Suppressor macrophage (primary cell): ENCODE results near the gene ATXN1.
A peak's percentile ranks its signal among the peaks of the same experiment; 100 is the strongest.
"Not testable (repeated sequence)": the region's sequence is repeated elsewhere in the genome, so short reads cannot be mapped to it uniquely, and the experiment has no call there.

ENCODE experiments used
- DNase-seq, 4 experiments: peaks; one replicate each; pipeline ENCODE4 v3.0.0-alpha.2; 2020 to 2022

ATXN1 gene

DNA sequence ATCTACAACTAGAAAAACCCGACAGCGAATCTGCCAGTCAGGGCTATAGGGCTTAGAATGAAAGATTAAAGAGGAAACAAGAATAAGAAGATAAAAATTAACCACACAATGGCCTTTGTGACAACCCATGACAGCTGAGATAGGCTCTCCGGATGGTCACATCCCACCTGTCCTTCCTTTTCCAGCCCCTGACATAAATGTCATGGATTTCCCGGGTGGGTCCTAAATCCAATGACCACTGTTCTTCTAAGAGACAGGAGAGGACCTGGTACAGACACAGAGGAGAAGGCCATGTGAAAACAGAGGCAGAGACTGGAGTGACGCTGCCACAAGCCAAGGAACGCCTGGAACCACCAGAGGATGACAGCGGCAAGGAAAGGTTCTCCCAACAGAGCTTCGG, 41.8 kb downstream of the ATXN1 start:
- DNase-seq, result no peak

- peak in 3 of 4 experiments; percentile 51 to 65 (median 61) for DNase-seq
These were observed 42.9 kb downstream of the ATXN1 start for GRCh38 chr6:16718356-16718755.

DNA sequence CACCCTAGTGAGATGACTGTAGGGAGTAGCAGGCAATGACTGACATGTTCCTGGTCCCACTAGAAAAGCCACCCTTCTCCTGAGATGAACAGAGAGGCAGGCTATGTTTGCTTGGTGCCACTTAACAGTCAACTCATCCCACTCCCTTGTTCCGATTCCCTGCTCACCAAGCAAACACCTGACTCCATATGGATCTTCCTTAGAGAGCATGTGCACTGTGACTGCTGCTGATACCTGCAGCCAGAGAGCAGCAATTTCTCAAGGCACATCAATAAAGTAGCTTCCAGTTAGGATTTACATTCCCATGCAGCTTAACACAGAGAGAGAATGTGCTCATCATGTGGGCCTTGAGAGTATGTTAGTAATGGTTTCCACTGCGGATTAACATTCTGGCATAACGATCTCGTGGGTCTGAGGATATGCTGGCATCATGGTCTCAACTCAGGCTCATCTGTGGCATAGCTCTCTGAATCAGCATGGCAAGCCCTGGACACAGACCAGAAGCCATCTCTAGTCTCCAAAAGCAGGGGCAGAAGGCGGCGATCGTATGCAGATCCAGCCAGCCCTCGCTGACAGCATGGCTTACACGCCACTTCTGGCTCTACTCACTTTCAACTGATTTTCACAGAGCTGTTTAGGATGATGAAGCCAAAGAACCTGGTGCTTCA, 43.9 kb downstream of the ATXN1 start:
- no peak for DNase-seq

- peak in 2 of 4 experiments; percentile 43 to 48 for DNase-seq
These were observed 44.9 kb downstream of the ATXN1 start for GRCh38 chr6:16716321-16716858.

DNA sequence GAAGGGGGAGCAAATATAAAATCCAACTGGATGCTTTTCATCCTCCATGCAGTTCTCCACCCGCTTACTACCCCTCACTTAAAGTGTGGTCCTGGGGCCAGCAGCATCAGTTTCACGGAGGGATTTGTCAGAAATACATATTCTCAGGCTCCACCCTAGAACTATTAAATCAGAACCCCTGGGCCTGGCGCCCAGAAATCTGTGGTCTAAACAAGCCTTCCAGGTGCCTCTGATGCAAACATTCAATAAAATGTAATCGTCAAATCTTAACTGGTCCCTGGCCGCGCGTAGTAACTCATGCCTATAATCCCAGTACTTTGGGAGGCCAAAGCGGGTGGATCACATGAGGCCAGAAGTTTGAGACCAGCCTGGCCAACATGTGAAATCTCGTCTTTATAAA, 47.7 kb downstream of the ATXN1 start:
- no peak for DNase-seq

- peak; percentile 93 to 99 (median 95) for DNase-seq
These were observed 48.3 kb downstream of the ATXN1 start for GRCh38 chr6:16712931-16713484.

- peak in 3 of 4 experiments; percentile 68 to 80 (median 79) for DNase-seq
These were observed 48.9 kb downstream of the ATXN1 start for GRCh38 chr6:16712255-16712930.

GRCh38 chr6:16711546-16712254, 49.6 kb downstream of the ATXN1 start:
- DNase-seq, result peak in 3 of 4 experiments; percentile 42 to 61 (median 50)

DNA sequence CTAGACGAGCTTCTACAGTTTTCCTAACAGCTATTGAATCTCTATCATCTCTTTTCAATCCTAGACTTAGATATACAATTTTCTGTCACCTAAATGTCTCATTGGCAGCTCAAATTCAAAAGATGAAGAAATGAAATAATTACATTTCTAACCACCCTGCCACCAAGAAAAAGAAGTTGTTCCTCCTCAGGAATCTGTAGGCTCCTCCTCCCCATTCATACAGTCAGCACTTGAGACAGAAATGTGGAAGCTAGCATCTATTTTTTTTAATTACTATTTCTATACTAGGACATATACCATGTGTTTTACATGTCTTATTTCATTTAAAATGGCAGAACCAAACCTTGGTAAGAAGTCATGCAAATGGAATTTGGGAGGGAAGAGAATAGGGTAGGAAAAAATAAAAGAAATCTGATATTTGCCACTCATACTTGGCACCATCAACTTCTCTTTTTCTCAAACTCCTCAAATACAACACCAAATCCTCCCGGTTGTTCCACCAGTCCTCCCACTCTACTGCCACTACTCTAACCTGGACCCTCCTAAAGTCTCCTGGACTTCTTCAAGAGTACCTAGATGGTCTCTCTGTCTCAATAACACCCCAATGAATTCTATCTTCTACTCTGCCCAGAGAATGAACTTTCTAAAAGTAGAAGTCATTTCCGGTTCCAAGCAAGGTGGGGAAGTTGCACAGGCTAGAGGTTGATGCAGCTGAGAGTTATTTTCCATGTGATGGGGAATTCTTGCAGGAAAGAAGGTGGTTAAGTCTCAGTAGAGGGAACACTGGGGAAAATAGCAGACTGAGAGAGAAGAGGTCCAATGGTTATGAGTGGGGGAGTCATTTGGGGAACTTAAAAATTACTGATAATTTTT, 54.1 kb downstream of the ATXN1 start:
- DNase-seq, result peak in 3 of 4 experiments; percentile 34 to 71 (median 70)

GRCh38 chr6:16706491-16706890, 54.8 kb downstream of the ATXN1 start:
- peak in 3 of 4 experiments; percentile 65 to 77 (median 66) for DNase-seq

DNA sequence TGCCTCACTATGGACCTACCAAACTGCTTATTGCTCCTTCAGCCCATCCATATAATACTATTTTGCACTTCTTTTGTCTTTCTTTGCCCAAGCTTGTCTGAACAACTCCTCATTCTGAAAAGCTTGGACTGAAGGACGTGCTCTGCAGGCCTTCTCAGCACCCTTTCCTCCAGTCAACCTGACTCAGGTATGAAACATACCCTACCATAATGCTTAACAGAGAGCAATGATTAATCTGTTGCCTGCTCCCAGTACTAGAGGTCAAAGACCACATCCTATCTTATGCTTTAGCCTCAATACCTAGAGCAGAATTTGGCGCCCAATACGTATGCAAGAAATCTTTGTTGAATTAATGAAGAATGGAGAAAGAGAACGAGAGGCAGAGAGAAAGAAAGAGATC, 55.2 kb downstream of the ATXN1 start:
- peak in 1 of 4 experiments; percentile 3 for DNase-seq

DNA sequence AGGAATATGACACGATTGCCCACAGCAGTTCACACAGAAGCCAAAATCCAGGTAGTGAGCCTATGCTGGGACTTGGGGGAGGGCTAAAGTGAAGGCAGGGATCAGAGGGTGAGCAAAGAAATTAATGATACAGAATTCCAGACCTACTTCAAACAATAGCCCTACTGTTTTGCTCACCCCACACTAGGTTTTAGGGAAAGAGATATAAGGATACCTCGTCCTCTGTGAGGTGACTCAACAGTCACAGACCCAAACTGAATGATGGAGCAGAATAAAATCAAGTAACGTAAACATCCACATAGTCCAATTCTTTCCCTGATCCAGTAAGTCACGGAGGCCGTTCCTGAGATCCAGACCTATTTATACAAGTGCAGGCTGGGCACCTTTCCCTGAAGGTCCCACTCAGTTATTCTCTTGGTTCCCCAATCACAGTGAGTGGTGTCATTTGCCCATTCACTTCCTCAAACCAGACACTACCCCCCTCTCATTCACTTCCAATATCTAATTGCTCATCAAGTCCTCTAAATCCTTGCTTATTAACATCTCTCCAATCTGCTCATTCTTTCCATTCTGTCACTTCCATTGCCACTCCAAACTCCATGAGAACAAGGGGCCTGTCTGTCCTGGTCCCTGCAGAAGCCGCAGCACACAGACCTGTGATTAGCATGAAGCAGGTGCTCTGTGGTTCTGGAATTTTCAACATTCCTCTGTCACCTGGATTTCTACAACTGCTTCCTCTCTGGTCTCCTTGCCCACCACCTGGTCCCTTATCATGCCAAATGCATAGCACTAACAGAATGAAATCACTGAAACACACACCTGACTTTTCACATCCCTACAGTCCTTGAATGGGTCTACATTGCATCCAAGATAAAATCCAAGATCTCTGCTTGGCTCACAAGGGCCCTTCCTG, 55.9 kb downstream of the ATXN1 start:
- DNase-seq, result peak; percentile 58 to 79 (median 68)

DNA sequence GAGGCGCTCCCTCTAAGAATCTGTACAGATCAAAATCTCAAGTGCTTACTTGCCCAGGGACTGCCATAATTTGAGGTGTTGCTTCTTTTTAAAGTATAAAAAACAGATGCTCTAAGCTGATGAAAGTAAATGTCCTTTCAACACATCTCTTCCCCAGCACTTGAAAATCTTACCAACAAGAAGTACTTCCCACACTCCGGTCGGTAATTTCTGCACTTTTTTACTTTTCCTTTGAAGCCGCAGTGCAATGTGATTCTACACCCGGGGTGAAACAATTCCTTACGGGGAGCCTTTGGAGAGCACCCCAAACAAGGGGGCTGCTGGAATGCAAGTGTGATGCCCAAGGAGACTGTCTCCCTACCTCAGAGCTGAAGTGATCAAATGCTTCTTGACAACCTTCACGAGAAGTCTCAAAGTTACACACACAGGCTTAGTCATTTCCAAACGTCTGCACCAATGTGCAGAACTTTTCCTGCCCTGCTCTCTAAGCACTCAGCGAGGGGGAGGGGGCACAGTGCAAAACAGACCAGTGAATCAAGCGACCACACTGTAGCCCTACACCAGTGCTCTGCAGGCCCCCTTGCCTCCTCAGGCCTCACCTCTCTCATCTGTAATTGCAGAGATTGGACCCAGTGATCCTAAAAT, 56.7 kb downstream of the ATXN1 start:
- DNase-seq, result peak in 3 of 4 experiments; percentile 52 to 70 (median 69)

DNA sequence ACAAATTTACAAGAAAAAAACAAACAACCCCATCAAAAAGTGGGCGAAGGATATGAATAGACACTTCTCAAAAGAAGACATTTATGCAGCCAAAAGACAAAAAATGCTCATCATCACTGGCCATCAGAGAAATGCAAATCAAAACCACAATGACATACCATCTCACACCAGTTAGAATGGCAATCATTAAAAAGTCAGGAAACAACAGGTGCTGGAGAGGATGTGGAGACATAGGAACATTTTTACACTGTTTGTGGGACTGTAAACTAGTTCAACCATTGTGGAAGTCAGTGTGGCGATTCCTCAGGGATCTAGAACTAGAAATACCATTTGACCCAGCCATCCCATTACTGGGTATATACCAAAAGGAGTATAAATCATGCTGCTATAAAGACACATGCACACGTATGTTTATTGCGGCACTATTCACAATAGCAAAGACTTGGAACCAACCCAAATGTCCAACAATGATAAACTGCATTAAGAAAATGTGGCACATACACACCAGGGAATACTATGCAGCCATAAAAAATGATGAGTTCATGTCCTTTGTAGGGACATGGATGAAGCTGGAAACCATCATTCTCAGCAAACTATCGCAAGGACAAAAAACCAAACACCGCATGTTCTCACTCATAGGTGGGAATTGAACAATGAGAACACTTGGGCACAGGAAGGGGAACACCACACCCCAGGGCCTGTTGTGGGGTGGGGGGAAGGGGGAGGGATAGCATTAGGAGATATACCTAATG, 58.5 kb downstream of the ATXN1 start:
- not testable (repeated sequence) for DNase-seq

GRCh38 chr6:16700916-16701234, 60.4 kb downstream of the ATXN1 start:
- no peak for DNase-seq

DNA sequence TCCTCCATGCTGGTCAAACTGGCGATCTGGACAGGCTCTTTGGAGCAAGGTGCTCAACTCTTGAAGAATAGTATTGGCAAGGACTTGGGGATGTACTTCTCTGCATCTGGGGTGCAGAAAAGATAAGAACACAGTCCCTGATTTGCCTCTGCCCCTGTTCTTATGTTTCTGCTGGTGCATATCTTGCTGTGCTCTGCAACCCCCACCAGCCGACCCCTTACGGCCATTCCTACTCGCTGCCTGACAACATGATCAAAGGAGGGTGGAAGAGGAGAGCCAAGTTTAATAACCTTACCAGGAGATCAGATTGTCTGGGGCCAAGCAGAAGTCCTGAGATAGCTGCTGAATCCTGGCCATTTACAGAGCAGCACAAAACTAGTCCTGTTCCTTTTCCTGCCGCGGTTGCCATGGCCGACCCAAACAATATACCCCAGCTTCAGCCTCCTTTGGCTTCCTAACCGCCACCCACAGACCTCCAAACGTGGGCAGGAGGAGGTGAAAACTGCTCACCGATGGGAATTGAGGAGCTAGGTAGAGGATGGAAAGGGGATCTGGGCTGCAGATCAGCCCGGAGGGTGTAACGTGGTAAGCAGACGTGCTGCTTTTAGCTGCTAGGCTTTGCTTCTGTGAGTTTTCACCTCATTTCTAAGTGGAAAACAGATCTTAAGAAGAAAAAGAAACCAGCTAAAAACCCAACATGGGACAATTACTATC, 60.9 kb downstream of the ATXN1 start:
- DNase-seq, result peak; percentile 36 to 63 (median 60)

DNA sequence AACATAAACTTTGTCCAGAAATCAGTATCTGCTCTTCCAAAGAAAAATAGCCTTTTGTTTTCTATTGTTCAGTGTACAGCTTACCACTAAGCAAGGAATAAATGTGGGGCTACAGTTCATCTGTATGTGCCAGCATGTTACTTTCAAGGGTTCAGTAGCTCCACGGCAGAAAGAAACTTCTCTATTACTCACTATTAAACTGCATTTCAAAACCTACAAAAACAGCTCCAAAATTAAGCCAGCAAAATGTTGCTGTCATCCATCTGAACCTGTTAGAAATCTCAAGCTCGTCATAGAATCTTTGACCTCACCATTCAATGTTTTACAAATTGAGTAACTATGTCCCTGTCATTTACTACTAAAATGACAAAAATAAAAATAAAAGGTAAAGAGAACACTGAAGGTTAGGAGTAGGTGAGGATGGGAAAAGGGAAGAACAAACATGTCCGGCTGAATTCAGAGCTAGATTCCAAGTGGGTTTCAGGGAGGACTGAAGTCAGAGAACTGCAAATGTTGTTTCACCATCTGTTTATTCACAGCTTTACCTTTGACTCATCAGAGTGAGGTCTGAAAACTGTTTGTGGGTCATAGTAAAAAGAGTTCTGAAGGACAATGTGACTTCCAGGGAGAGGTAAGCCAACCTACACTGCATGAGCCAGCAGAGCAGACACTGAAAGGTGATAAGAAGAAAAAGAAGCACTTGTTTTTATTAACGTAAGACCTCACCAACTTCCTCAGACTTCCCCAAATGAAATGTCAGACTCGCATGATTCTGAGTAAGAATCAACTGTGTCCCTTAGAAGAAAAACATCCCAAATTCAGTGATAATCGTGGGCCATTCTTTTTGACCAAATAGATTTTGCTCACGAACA, 62.0 kb downstream of the ATXN1 start:
- peak; percentile 55 to 87 (median 72) for DNase-seq

DNA sequence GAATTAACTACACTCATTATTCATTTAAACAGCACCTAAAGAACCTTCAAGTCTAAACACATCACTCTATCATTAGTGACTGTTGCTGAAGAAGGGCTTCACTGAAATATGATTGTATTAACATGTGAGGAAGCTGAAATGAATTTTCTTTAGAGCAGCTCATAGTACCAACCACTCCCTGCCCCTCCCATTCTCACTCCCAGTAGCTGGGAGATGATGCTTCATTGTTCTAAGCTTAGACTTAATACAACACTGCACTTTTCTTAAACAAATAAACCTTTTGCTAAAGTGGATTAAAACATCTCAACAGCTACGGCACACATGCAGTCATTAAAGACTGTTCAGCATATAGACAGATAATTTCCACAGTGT, 63.1 kb downstream of the ATXN1 start:
- DNase-seq, result no peak
